ENCODE results near the gene ABHD17A. TPM values are rescaled to one million over a fixed set of nuclear protein-coding genes. Genes with fewer than 3 reads are reported as not detected.

ABHD17A gene
- total and polyA plus RNA-seq, 9 of the 15 experiments (the other 6 are each of a cell fraction or from before 2014, with no cell fraction given), result 0.04 to 135 (median 21.8) TPM; not detected in 1

GRCh38 chr19:1856698-1857603, 28.3 kb downstream of the ABHD17A start (continued):
- TF ChIP-seq FOXK2 (conservative IDR thresholded peaks at IDR 0.05 in 1 of 2, IDR thresholded peaks at IDR 0.05 in 1 of 2; ENCODE audit: low read depth in 2 of 2) (peak in 1 of 2 experiments; percentile 44; a peak in 1 of 4 replicates), CREB3 (tag; conservative IDR thresholded peaks at IDR 0.05; ENCODE audit: low read depth) (no peak), TBP (optimal IDR thresholded peaks at IDR 0.05; ENCODE audit: low read depth, low read length) (peak; percentile 20), RNF2 (IDR thresholded peaks at IDR 0.05) (0 out of 2 replicates have a peak, but pooled peaks have one; percentile 56), ZNF408 (CRISPR knock-in tag; IDR thresholded peaks at IDR 0.05; ENCODE audit: low read depth) (no peak), ZZZ3 (IDR thresholded peaks at IDR 0.05) (no peak), ATF2 (CRISPR knock-in tag; IDR thresholded peaks at IDR 0.05) (no peak), ZNF778 (CRISPR knock-in tag; IDR thresholded peaks at IDR 0.05) (no peak), GATA2 (CRISPR knock-in tag; IDR thresholded peaks at IDR 0.05) (no peak), FOXJ3 (CRISPR knock-in tag; IDR thresholded peaks at IDR 0.05) (no peak), HOXB6 (CRISPR knock-in tag; IDR thresholded peaks at IDR 0.05; ENCODE audit: borderline replicate concordance) (no peak), SMARCA4 (IDR thresholded peaks at IDR 0.05) (no peak), MCM7 (IDR thresholded peaks at IDR 0.05) (no peak), SETDB1 (IDR thresholded peaks at IDR 0.05; ENCODE audit: low read length) (no peak), FOXK1 (CRISPR knock-in tag; IDR thresholded peaks at IDR 0.05; ENCODE audit: borderline replicate concordance) (no peak), ZNF436 (CRISPR knock-in tag; IDR thresholded peaks at IDR 0.05) (no peak)
- TF ChIP-seq, protein P1, sequence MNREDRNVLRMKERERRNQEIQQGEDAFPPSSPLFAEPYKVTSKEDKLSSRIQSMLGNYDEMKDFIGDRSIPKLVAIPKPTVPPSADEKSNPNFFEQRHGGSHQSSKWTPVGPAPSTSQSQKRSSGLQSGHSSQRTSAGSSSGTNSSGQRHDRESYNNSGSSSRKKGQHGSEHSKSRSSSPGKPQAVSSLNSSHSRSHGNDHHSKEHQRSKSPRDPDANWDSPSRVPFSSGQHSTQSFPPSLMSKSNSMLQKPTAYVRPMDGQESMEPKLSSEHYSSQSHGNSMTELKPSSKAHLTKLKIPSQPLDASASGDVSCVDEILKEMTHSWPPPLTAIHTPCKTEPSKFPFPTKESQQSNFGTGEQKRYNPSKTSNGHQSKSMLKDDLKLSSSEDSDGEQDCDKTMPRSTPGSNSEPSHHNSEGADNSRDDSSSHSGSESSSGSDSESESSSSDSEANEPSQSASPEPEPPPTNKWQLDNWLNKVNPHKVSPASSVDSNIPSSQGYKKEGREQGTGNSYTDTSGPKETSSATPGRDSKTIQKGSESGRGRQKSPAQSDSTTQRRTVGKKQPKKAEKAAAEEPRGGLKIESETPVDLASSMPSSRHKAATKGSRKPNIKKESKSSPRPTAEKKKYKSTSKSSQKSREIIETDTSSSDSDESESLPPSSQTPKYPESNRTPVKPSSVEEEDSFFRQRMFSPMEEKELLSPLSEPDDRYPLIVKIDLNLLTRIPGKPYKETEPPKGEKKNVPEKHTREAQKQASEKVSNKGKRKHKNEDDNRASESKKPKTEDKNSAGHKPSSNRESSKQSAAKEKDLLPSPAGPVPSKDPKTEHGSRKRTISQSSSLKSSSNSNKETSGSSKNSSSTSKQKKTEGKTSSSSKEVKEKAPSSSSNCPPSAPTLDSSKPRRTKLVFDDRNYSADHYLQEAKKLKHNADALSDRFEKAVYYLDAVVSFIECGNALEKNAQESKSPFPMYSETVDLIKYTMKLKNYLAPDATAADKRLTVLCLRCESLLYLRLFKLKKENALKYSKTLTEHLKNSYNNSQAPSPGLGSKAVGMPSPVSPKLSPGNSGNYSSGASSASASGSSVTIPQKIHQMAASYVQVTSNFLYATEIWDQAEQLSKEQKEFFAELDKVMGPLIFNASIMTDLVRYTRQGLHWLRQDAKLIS (CRISPR knock-in tag; IDR thresholded peaks at IDR 0.05), result no peak
- TF ChIP-seq, protein P2, sequence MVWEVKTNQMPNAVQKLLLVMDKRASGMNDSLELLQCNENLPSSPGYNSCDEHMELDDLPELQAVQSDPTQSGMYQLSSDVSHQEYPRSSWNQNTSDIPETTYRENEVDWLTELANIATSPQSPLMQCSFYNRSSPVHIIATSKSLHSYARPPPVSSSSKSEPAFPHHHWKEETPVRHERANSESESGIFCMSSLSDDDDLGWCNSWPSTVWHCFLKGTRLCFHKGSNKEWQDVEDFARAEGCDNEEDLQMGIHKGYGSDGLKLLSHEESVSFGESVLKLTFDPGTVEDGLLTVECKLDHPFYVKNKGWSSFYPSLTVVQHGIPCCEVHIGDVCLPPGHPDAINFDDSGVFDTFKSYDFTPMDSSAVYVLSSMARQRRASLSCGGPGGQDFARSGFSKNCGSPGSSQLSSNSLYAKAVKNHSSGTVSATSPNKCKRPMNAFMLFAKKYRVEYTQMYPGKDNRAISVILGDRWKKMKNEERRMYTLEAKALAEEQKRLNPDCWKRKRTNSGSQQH (CRISPR knock-in tag; IDR thresholded peaks at IDR 0.05), result no peak
- TF ChIP-seq, protein P3, sequence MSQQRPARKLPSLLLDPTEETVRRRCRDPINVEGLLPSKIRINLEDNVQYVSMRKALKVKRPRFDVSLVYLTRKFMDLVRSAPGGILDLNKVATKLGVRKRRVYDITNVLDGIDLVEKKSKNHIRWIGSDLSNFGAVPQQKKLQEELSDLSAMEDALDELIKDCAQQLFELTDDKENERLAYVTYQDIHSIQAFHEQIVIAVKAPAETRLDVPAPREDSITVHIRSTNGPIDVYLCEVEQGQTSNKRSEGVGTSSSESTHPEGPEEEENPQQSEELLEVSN (IDR thresholded peaks at IDR 0.05; ENCODE audit: borderline replicate concordance in 1 of 2, extremely low read depth in 1 of 2, insufficient read depth in 1 of 2, insufficient read length in 1 of 2, low read depth in 1 of 2, low read length in 1 of 2, poor library complexity in 1 of 2, severe bottlenecking in 1 of 2), result peak in 1 of 2 experiments; percentile 64

Data from K562 (cell line).